K562 (cell line): ENCODE measurements around the gene KLHL20. TPM values are rescaled to one million over a fixed set of nuclear protein-coding genes. Genes with fewer than 3 reads are reported as not detected.
"Not testable (repeated sequence)": the region's sequence is repeated elsewhere in the genome, so short reads cannot be mapped to it uniquely, and the experiment has no call there.

Experiments
- ATAC-seq: fragments of 200-7000 bp; cut with Tn5 transposase; 3 replicates; pipeline ENCODE4 v1.9.1; 2020; ENCODE audit warnings: moderate library complexity
- BruUV-seq: library from RNA; stranded (reverse); fragments of 400-500 nt; replicated peaks from 2 replicates; lab custom pipeline; 2021; lab: Mats Ljungman, UMichigan
- CTCF ChIA-PET: fragments of 300-600 bp; formaldehyde crosslinking; extraction: SDS; loops from one replicate; lab custom pipeline; 2021; ENCODE audit warnings: low intra/inter-chr PET ratio; lab: Yijun Ruan, JAX
- POLR2A ChIA-PET: fragments of 300-600, 350-650 bp; sonication (Branson Sonifier 250); formaldehyde crosslinking; extraction: SDS; loops from one replicate; lab custom pipeline; 2021; ENCODE audit warnings: antibody characterized with exemption, inconsistent platforms; lab: Yijun Ruan, JAX
- DNase-seq, 4 experiments: peaks; one replicate each; pipeline versions ENCODE4 v3.0.0 to v3.0.0-alpha.2; 2011 to 2018; ENCODE audit warnings: low spot score in 3 of 4, mixed read lengths in 3 of 4; ENCODE audit errors: extremely low read depth in 1 of 4
- FAIRE-seq: peaks from 2 replicates; lab custom pipeline; 2011; peaks lifted over from hg19 to GRCh38; lab: Jason Lieb, UNC
- H2AFZ ChIP-seq: 2 replicates; pipeline ENCODE4 v1.6.0; 2011; ENCODE audit warnings: low read depth, low read length, control low read depth, inconsistent platforms
- H3K27ac ChIP-seq: fragments of 200-600 bp; 3 replicates; pipeline ENCODE4 v1.8.0; 2011; ENCODE audit warnings: low read depth, mild to moderate bottlenecking, control low read depth, inconsistent platforms, low read length, moderate library complexity, mixed read lengths; ENCODE audit errors: extremely low read depth
- H3K27me3 ChIP-seq, 2 experiments: fragments of 300-600 bp in 1 of 2; 2 replicates in 1 of 2; 3 replicates in 1 of 2; pipeline versions ENCODE4 v1.6.0 to v1.8.0; 2011; ENCODE audit warnings: inconsistent platforms in 2 of 2, low read length in 2 of 2, mild to moderate bottlenecking in 1 of 2, mixed read lengths in 1 of 2, moderate library complexity in 1 of 2; ENCODE audit not compliant: control insufficient read depth in 2 of 2, insufficient read depth in 2 of 2
- H3K36me3 ChIP-seq: fragments of 300-600 bp; 3 replicates; pipeline ENCODE4 v1.8.0; 2011; ENCODE audit warnings: mild to moderate bottlenecking, low read length, inconsistent platforms; ENCODE audit not compliant: control insufficient read depth, insufficient read depth
- H3K4me1 ChIP-seq, 2 experiments: fragments of 200-600 bp in 1 of 2; replicated peaks in 1 of 2; 2 replicates in 1 of 2; 3 replicates in 1 of 2; pipeline versions ENCODE4 v1.5.1 to v1.8.0; 2011; ENCODE audit warnings: inconsistent platforms in 2 of 2, low read length in 2 of 2, mild to moderate bottlenecking in 1 of 2, mixed read lengths in 1 of 2, moderate library complexity in 1 of 2; ENCODE audit not compliant: control insufficient read depth in 2 of 2, insufficient read depth in 2 of 2
- H3K4me2 ChIP-seq: 2 replicates; pipeline ENCODE4 v1.6.1; 2011; ENCODE audit warnings: low read length, control low read depth, inconsistent platforms, mixed read lengths; ENCODE audit not compliant: insufficient read depth
- H3K4me3 ChIP-seq: fragments of 200-600 bp; sonication (generic), shearing (Covaris generic); 2 replicates; pipeline ENCODE4 v1.5.1; 2016; ENCODE audit warnings: control low read depth, inconsistent platforms
- H3K79me2 ChIP-seq: fragments of 200-600 bp; 3 replicates; pipeline ENCODE4 v1.8.0; 2011; ENCODE audit warnings: low read length, inconsistent platforms; ENCODE audit not compliant: control insufficient read depth, insufficient read depth
- H3K9ac ChIP-seq, 2 experiments: 2 replicates each; pipeline versions ENCODE4 v1.6.0 to v1.6.1; 2011; ENCODE audit warnings: low read depth in 2 of 2, low read length in 2 of 2, control low read depth in 1 of 2, inconsistent platforms in 1 of 2, mild to moderate bottlenecking in 1 of 2, mixed read lengths in 1 of 2; ENCODE audit not compliant: insufficient read depth in 1 of 2
- H3K9me1 ChIP-seq: one replicate; pipeline ENCODE4 v1.6.0; 2011; ENCODE audit warnings: inconsistent platforms, mild to moderate bottlenecking, low read length, moderate library complexity; ENCODE audit not compliant: control insufficient read depth, insufficient read depth
- H3K9me3 ChIP-seq: replicated peaks from 2 replicates; pipeline ENCODE4 v1.5.1; 2011; ENCODE audit warnings: low read depth, low read length, inconsistent platforms; ENCODE audit not compliant: control insufficient read depth, insufficient read depth
- H4K20me1 ChIP-seq: replicated peaks from 2 replicates; pipeline ENCODE4 v1.6.1; 2011; ENCODE audit warnings: low read length, inconsistent platforms, mixed read lengths; ENCODE audit not compliant: control insufficient read depth, insufficient read depth
- ARID1B ChIP-seq: fragments of 450-650 bp; IDR thresholded peaks from 2 replicates; pipeline ENCODE4 v1.6.1; 2016; ENCODE audit warnings: antibody characterized with exemption, mild to moderate bottlenecking, inconsistent platforms
- CXXC5 ChIP-seq: fragments of 250-450 bp; sonication (Bioruptor Pico); IDR thresholded peaks from 2 replicates; pipeline ENCODE4 v1.8.0; 2022; ENCODE audit warnings: inconsistent platforms, mild to moderate bottlenecking, moderate library complexity
- MAFG ChIP-seq: fragments of 450-650 bp; conservative IDR thresholded peaks from 2 replicates; pipeline ENCODE4 v1.6.1; 2016; ENCODE audit warnings: missing genetic modification characterization, missing compliant biosample characterization
- MAFK ChIP-seq: IDR thresholded peaks from 2 replicates; pipeline ENCODE4 v1.6.1; 2011; ENCODE audit warnings: low read length, improper control_type of control experiment
- MYBL2 ChIP-seq, 2 experiments: fragments of 450-650 bp in 1 of 2; sonication (generic) in 1 of 2; formaldehyde crosslinking in 1 of 2; IDR thresholded peaks; 2 replicates each; pipeline versions ENCODE4 v1.6.1 to v1.8.1; 2017 to 2022; ENCODE audit warnings: borderline replicate concordance in 1 of 2, inconsistent platforms in 1 of 2, low read depth in 1 of 2, mild to moderate bottlenecking in 1 of 2, missing genetic modification reagents in 1 of 2, moderate library complexity in 1 of 2
- MYC ChIP-seq, 2 experiments: fragments of 250-450 bp in 1 of 2; sonication (Bioruptor Pico) in 1 of 2; IDR thresholded peaks; 2 replicates each; pipeline versions ENCODE4 v1.5.1 to v1.6.1; 2012 to 2021; ENCODE audit warnings: low read depth in 2 of 2, borderline replicate concordance in 1 of 2, improper control_type of control experiment in 1 of 2, low read length in 1 of 2, mild to moderate bottlenecking in 1 of 2, moderate library complexity in 1 of 2
- NFE2 ChIP-seq: IDR thresholded peaks from 2 replicates; pipeline ENCODE4 v1.6.1; 2014; ENCODE audit warnings: antibody characterized with exemption, low read depth
- POLR2AphosphoS5 ChIP-seq: IDR thresholded peaks from 2 replicates; pipeline ENCODE4 v1.6.1; 2011; ENCODE audit warnings: mild to moderate bottlenecking, low read depth, low read length, moderate library complexity; ENCODE audit not compliant: control insufficient read depth, insufficient read depth
- TEAD4 ChIP-seq, 2 experiments: sonication (generic) in 1 of 2; formaldehyde crosslinking in 1 of 2; IDR thresholded peaks; 2 replicates each; pipeline versions ENCODE4 v1.6.1 to v1.8.0; 2012 to 2022; ENCODE audit warnings: borderline replicate concordance in 1 of 2, inconsistent platforms in 1 of 2, low read length in 1 of 2, mild to moderate bottlenecking in 1 of 2, missing genetic modification reagents in 1 of 2
- ZEB2 ChIP-seq: fragments of 450-650 bp; IDR thresholded peaks from 2 replicates; pipeline ENCODE4 v1.6.1; 2016
- ZNF143 ChIP-seq: sonication (generic); formaldehyde crosslinking; IDR thresholded peaks from 2 replicates; pipeline ENCODE4 v1.9.0; 2022; ENCODE audit warnings: mild to moderate bottlenecking, missing genetic modification reagents
- WGBS: fragments of 100-300 bp; shearing (Covaris generic); methylation state at CpG from one replicate; pipeline ENCODE4 v1.1.6; 2016; ENCODE audit warnings: low coverage, mixed read lengths; ENCODE audit not compliant: insufficient coverage; ENCODE audit errors: missing lambda C conversion rate; 5-methylcytosine and 5-hydroxymethylcytosine counted together
- in situ Hi-C: fragments of 300-500 bp; cut with MboI; formaldehyde crosslinking; loops from 4 replicates; pipeline ENCODE4 v1.15.0; 2018; ENCODE audit warnings: inconsistent platforms, mixed read lengths
- intact Hi-C: fragments of 100-400 bp; cut with micrococcal nuclease; formaldehyde crosslinking; loops from 2 replicates; pipeline ENCODE4 v1.14.2; 2022
- polyA plus RNA-seq, 8 experiments: library from polyadenylated mRNA; depleted of rRNA in 4 of 8; stranded (reverse) in 5 of 8; unstranded in 3 of 8; fragments of >200 nt; fragmentation: Nextera tagmentation in 2 of 8; fragmentation: Illumina TruSeq in 1 of 8; extraction: Ambion mirVana in 2 of 8; extraction: Trizol in 1 of 8; gene quantifications; 2 replicates each; pipeline versions ENCODE4 v1.2.1 to v1.2.3, GENCODE V29; 2011 to 2014; ENCODE audit warnings: inconsistent platforms in 1 of 8, missing spikeins in 1 of 8
- total RNA-seq, 7 experiments: library from RNA; depleted of rRNA in 6 of 7; stranded (reverse); fragments of >200 nt in 6 of 7; fragmentation: Illumina TruSeq in 2 of 7; extraction: Trizol in 2 of 7; gene quantifications; 2 replicates each; pipeline versions ENCODE4 v1.2.1 to v1.2.3, GENCODE V29; 2011 to 2021; ENCODE audit warnings: low replicate concordance in 1 of 7
- TF ChIP-seq, protein P1 (sequence below), 2 experiments: fragments of 450-650 bp; IDR thresholded peaks; 2 replicates each; pipeline ENCODE4 v1.6.1; 2018; ENCODE audit warnings: mild to moderate bottlenecking in 2 of 2, low read depth in 1 of 2; ENCODE audit not compliant: partially characterized antibody in 2 of 2
- TF ChIP-seq, protein P2 (sequence below): sonication (generic); formaldehyde crosslinking; IDR thresholded peaks from 2 replicates; pipeline ENCODE4 v1.9.0; 2022; ENCODE audit warnings: mild to moderate bottlenecking, missing genetic modification reagents
- TF ChIP-seq, protein P3 (sequence below): sonication (generic); formaldehyde crosslinking; IDR thresholded peaks from 2 replicates; pipeline ENCODE4 v1.8.0; 2022; ENCODE audit warnings: missing genetic modification reagents, mild to moderate bottlenecking, moderate library complexity, borderline replicate concordance

The KLHL20 gene
- total and polyA plus RNA-seq, 9 of the 15 experiments (the other 6 are each of a cell fraction or from before 2014, with no cell fraction given), result 8.9 to 23.2 (median 16.8) TPM

DNA sequence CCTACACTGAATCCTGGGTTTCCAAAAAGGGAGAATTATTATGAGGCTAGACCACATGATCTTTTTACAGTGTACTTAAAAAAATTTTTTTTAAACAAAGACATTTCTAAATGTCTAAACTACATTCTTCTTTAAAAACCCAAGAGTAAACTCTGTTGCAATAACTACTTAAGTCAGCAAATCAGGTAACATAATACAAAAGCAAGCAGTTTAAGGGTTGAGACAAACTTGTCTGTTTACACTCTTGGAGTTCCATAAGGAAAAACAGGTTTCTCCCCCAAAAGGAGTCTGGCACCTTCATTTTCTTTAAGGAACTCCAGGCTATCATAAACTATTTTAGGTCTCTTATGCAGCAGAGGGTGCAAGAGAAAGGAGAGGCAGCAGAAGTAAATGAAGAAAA is 32.6 kb upstream of the KLHL20 start (continued):
- TF ChIP-seq ZNF143 (CRISPR knock-in tag) (no peak), POLR2AphosphoS5 (no peak)
- TF ChIP-seq, protein P1, sequence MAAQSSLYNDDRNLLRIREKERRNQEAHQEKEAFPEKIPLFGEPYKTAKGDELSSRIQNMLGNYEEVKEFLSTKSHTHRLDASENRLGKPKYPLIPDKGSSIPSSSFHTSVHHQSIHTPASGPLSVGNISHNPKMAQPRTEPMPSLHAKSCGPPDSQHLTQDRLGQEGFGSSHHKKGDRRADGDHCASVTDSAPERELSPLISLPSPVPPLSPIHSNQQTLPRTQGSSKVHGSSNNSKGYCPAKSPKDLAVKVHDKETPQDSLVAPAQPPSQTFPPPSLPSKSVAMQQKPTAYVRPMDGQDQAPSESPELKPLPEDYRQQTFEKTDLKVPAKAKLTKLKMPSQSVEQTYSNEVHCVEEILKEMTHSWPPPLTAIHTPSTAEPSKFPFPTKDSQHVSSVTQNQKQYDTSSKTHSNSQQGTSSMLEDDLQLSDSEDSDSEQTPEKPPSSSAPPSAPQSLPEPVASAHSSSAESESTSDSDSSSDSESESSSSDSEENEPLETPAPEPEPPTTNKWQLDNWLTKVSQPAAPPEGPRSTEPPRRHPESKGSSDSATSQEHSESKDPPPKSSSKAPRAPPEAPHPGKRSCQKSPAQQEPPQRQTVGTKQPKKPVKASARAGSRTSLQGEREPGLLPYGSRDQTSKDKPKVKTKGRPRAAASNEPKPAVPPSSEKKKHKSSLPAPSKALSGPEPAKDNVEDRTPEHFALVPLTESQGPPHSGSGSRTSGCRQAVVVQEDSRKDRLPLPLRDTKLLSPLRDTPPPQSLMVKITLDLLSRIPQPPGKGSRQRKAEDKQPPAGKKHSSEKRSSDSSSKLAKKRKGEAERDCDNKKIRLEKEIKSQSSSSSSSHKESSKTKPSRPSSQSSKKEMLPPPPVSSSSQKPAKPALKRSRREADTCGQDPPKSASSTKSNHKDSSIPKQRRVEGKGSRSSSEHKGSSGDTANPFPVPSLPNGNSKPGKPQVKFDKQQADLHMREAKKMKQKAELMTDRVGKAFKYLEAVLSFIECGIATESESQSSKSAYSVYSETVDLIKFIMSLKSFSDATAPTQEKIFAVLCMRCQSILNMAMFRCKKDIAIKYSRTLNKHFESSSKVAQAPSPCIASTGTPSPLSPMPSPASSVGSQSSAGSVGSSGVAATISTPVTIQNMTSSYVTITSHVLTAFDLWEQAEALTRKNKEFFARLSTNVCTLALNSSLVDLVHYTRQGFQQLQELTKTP (IDR thresholded peaks at IDR 0.05; ENCODE audit: low read depth in 1 of 2, partially characterized antibody in 2 of 2), result no peak

DNA sequence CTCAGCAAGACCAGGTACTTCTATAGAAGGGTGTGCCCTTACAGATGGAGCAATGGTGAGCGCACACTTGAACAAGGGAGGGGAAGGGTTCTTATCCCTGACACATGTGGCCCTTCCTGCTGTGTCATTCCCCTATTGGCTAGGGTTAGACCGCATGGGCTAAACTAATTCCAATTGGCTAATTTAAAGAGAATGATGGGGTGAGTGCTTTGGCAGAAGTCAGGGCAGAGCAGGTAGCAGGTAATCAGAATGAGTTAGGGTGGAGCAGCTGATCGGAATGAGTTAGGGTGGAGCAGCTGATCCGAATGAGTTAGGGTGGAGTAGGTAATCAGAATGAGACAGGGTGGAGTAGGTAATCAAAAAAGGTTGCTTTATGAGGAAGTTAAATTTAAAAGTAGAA is 30.9 kb upstream of the KLHL20 start:
- BruUV-seq; TF ChIP-seq MYC (CRISPR knock-in tag; IDR thresholded peaks at IDR 0.05; ENCODE audit: borderline replicate concordance, low read depth); MYBL2 (CRISPR knock-in tag; IDR thresholded peaks at IDR 0.05; ENCODE audit: borderline replicate concordance); TEAD4 (CRISPR knock-in tag; IDR thresholded peaks at IDR 0.05; ENCODE audit: borderline replicate concordance): not testable (repeated sequence)
- TF ChIP-seq MYC (IDR thresholded peaks at IDR 0.05; ENCODE audit: low read depth, low read length) (0 out of 2 replicates have a peak, but pooled peaks have one; percentile 40), MYBL2 (IDR thresholded peaks at IDR 0.05; ENCODE audit: low read depth) (peak; percentile 66), NFE2 (peak; percentile 82), TEAD4 (IDR thresholded peaks at IDR 0.05; ENCODE audit: low read length) (peak; percentile 31; the same call in 1 of the 2 replicates), MAFG (tag) (peak; percentile 48; the same call in 1 of the 2 replicates), ARID1B (peak; percentile 41), CXXC5 (0 out of 2 replicates have a peak, but pooled peaks have one; percentile 16), MAFK (peak; percentile 27; the same call in 1 of the 2 replicates), ZEB2 (0 out of 2 replicates have a peak, but pooled peaks have one; percentile 41)
- TF ChIP-seq, protein P2, sequence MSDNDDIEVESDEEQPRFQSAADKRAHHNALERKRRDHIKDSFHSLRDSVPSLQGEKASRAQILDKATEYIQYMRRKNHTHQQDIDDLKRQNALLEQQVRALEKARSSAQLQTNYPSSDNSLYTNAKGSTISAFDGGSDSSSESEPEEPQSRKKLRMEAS (CRISPR knock-in tag), result 0 out of 2 replicates have a peak, but pooled peaks have one; percentile 27
- TF ChIP-seq, protein P3, sequence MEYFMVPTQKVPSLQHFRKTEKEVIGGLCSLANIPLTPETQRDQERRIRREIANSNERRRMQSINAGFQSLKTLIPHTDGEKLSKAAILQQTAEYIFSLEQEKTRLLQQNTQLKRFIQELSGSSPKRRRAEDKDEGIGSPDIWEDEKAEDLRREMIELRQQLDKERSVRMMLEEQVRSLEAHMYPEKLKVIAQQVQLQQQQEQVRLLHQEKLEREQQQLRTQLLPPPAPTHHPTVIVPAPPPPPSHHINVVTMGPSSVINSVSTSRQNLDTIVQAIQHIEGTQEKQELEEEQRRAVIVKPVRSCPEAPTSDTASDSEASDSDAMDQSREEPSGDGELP (CRISPR knock-in tag), result peak; percentile 47; the same call in 1 of the 2 replicates

More for the DNA sequence above, 30.9 kb upstream of the KLHL20 start:
- H3K4me2 ChIP-seq, H3K9me3 ChIP-seq, H3K27me3 ChIP-seq, H3K4me3 ChIP-seq, H3K36me3 ChIP-seq, CTCF ChIA-PET, intact Hi-C loops, H3K4me1 ChIP-seq, H3K27ac ChIP-seq, H4K20me1 ChIP-seq, H3K79me2 ChIP-seq, H3K9ac ChIP-seq, in situ Hi-C loops, H3K9me1 ChIP-seq: not testable (repeated sequence)
- FAIRE-seq (peak; percentile 55), ATAC-seq (peak; percentile 70), DNase-seq (peak in 1 of 4 experiments; percentile 71)
- H2AFZ ChIP-seq, result peak overlapping the region; percentile 19; the same call in 1 of the 2 replicates
- 17% methylated on average over 4 of the region's 4 CpGs for WGBS
- POLR2A ChIA-PET, result interaction anchor here (1.2 to 2.2 kb wide), 2 partner anchors 9 to 10 kb away, joined by 3 to 7 read pairs; no protein-coding TSS in a partner anchor
